K562 (cell line): ENCODE data around the gene FAM32A. TPM values are rescaled to one million over a fixed set of nuclear protein-coding genes. Genes with fewer than 3 reads are reported as not detected.

Source experiments
- CBFA2T2 ChIP-seq: fragments of 450-650 bp; conservative IDR thresholded peaks from 2 replicates; pipeline ENCODE4 v1.6.1; 2017; ENCODE audit warnings: mild to moderate bottlenecking
- CBX3 ChIP-seq, 2 experiments: IDR thresholded peaks; 1 replicate in 1 of 2; 2 replicates in 1 of 2; pipeline ENCODE4 v1.6.1; 2012; ENCODE audit warnings: inconsistent platforms in 2 of 2, low read length in 2 of 2, borderline replicate concordance in 1 of 2, control low read depth in 1 of 2
- CEBPG ChIP-seq, 3 experiments: fragments of 200-800 bp in 1 of 3; sonication (Bioruptor generic) in 1 of 3; sonication (generic) in 1 of 3; formaldehyde crosslinking in 1 of 3; IDR thresholded peaks in 2 of 3; conservative IDR thresholded peaks in 1 of 3; 2 replicates each; pipeline versions ENCODE4 v1.6.1 to v1.8.0; 2016 to 2022; ENCODE audit warnings: missing compliant biosample characterization in 2 of 3, missing genetic modification characterization in 2 of 3, mild to moderate bottlenecking in 1 of 3, missing genetic modification reagents in 1 of 3
- FOXK2 ChIP-seq, 2 experiments: fragments of 450-650 bp; IDR thresholded peaks in 1 of 2; conservative IDR thresholded peaks in 1 of 2; 2 replicates each; pipeline ENCODE4 v1.6.1; 2016; ENCODE audit warnings: low read depth in 2 of 2, mild to moderate bottlenecking in 1 of 2
- MAFF ChIP-seq: IDR thresholded peaks from 2 replicates; pipeline ENCODE4 v1.6.1; 2012; ENCODE audit warnings: low read length, improper control_type of control experiment
- MXI1 ChIP-seq: IDR thresholded peaks from 2 replicates; pipeline ENCODE4 v1.6.1; 2011; ENCODE audit warnings: low read depth, mild to moderate bottlenecking, improper control_type of control experiment, low read length
- NFYB ChIP-seq: IDR thresholded peaks from 2 replicates; pipeline ENCODE4 v1.6.1; 2011; ENCODE audit warnings: mild to moderate bottlenecking, moderate library complexity; ENCODE audit not compliant: insufficient read length; ENCODE audit errors: extremely low read depth
- NR2C2 ChIP-seq, 2 experiments: fragments of 200-800 bp in 1 of 2; sonication (Bioruptor generic) in 1 of 2; sonication (generic) in 1 of 2; formaldehyde crosslinking in 1 of 2; IDR thresholded peaks; 2 replicates each; pipeline versions ENCODE4 v1.6.1 to v1.8.0; 2016 to 2022; ENCODE audit warnings: mild to moderate bottlenecking in 1 of 2, missing compliant biosample characterization in 1 of 2, missing genetic modification characterization in 1 of 2, missing genetic modification reagents in 1 of 2
- RAD51 ChIP-seq: fragments of 450-650 bp; IDR thresholded peaks from 2 replicates; pipeline ENCODE4 v1.7.1; 2016; ENCODE audit warnings: low read depth, mild to moderate bottlenecking, borderline replicate concordance
- RNF2 ChIP-seq: sonication (generic); IDR thresholded peaks from 2 replicates; pipeline ENCODE4 v1.6.1; 2016
- SPI1 ChIP-seq: IDR thresholded peaks from 2 replicates; pipeline ENCODE4 v1.6.1; 2011; ENCODE audit warnings: low read depth, low read length, control low read depth, borderline replicate concordance
- ZKSCAN1 ChIP-seq: fragments of 150-350 bp; IDR thresholded peaks from 2 replicates; pipeline ENCODE4 v1.6.1; 2016; ENCODE audit warnings: low read depth, low read length
- ZNF165 ChIP-seq: fragments of 250-450 bp; sonication (Bioruptor Pico); IDR thresholded peaks from 2 replicates; pipeline ENCODE4 v1.4.0; 2020; ENCODE audit warnings: borderline replicate concordance
- polyA plus RNA-seq, 8 experiments: library from polyadenylated mRNA; depleted of rRNA in 4 of 8; stranded (reverse) in 5 of 8; unstranded in 3 of 8; fragments of >200 nt; fragmentation: Nextera tagmentation in 2 of 8; fragmentation: Illumina TruSeq in 1 of 8; extraction: Ambion mirVana in 2 of 8; extraction: Trizol in 1 of 8; gene quantifications; 2 replicates each; pipeline versions ENCODE4 v1.2.1 to v1.2.3, GENCODE V29; 2011 to 2014; ENCODE audit warnings: inconsistent platforms in 1 of 8, missing spikeins in 1 of 8
- total RNA-seq, 7 experiments: library from RNA; depleted of rRNA in 6 of 7; stranded (reverse); fragments of >200 nt in 6 of 7; fragmentation: Illumina TruSeq in 2 of 7; extraction: Trizol in 2 of 7; gene quantifications; 2 replicates each; pipeline versions ENCODE4 v1.2.1 to v1.2.3, GENCODE V29; 2011 to 2021; ENCODE audit warnings: low replicate concordance in 1 of 7
- TF ChIP-seq, protein P1 (sequence below): fragments of 250-450 bp; sonication (Bioruptor Pico); IDR thresholded peaks from 2 replicates; pipeline ENCODE4 v1.4.0; 2020
- TF ChIP-seq, protein P2 (sequence below): fragments of 200-800 bp; sonication (Bioruptor generic); IDR thresholded peaks from 2 replicates; pipeline ENCODE4 v1.6.1; 2017; ENCODE audit warnings: missing genetic modification characterization, missing compliant biosample characterization
- TF ChIP-seq, protein P3 (sequence below): IDR thresholded peaks from 2 replicates; pipeline ENCODE4 v1.6.1; 2016; ENCODE audit warnings: missing genetic modification characterization, missing compliant biosample characterization
- TF ChIP-seq, protein P4 (sequence below): fragments of 450-650 bp; IDR thresholded peaks from 2 replicates; pipeline ENCODE4 v1.6.1; 2016; ENCODE audit warnings: missing biosample characterization, missing genetic modification characterization
- TF ChIP-seq, protein P5 (sequence below): sonication (generic); formaldehyde crosslinking; IDR thresholded peaks from 2 replicates; pipeline ENCODE4 v1.5.0; 2020; ENCODE audit warnings: missing genetic modification reagents
- TF ChIP-seq, protein P6 (sequence below): sonication (generic); formaldehyde crosslinking; IDR thresholded peaks from 2 replicates; pipeline ENCODE4 v1.9.0; 2022; ENCODE audit warnings: mild to moderate bottlenecking, missing genetic modification reagents

Gene FAM32A
- total and polyA plus RNA-seq, 9 of the 15 experiments (the other 6 are each of a cell fraction or from before 2014, with no cell fraction given): 30.7 to 96.7 (median 73.7) TPM

DNA sequence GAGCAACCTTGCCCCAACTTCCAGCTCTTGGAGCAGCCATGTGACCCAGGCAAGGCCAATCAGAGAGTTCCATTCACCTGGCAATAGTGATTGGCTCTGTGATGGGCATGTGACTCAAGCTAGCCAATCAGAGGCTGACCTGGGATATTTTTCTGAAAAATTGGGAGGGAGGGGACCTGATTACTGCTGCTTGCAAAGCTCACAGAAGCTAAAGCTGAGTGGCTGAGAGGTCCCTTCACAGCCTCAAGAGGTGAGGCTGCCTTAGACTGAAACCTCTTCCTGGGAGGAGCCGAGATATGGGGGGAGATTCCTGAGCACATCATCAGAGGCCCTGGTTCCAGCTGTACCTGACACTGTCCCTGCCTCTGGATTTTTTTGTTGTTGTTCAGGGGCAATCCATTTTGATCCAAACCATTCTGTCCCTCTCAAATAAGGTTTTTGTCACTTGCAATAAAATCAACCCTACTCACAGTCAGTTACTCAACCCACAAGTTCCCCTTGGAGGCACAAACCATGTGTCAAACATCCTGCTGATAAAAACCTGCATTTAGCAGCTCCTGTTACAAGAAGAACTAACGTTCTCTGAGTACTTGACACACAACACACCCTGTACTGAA is 16.6 kb upstream of the FAM32A start (continued):
- TF ChIP-seq, protein P1, sequence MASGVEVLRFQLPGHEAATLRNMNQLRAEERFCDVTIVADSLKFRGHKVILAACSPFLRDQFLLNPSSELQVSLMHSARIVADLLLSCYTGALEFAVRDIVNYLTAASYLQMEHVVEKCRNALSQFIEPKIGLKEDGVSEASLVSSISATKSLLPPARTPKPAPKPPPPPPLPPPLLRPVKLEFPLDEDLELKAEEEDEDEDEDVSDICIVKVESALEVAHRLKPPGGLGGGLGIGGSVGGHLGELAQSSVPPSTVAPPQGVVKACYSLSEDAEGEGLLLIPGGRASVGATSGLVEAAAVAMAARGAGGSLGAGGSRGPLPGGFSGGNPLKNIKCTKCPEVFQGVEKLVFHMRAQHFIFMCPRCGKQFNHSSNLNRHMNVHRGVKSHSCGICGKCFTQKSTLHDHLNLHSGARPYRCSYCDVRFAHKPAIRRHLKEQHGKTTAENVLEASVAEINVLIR: no peak
- no peak for TF ChIP-seq RNF2
- TF ChIP-seq CEBPG (CRISPR knock-in tag; IDR thresholded peaks at IDR 0.05): 0 out of 2 replicates have a peak, but pooled peaks have one; percentile 25
- TF ChIP-seq CEBPG (tag; conservative IDR thresholded peaks at IDR 0.05 in 1 of 2, IDR thresholded peaks at IDR 0.05 in 1 of 2): no peak
- TF ChIP-seq SPI1: no peak
- no peak for TF ChIP-seq MAFF
- peak; percentile 85 for TF ChIP-seq RAD51
- TF ChIP-seq, protein P2, sequence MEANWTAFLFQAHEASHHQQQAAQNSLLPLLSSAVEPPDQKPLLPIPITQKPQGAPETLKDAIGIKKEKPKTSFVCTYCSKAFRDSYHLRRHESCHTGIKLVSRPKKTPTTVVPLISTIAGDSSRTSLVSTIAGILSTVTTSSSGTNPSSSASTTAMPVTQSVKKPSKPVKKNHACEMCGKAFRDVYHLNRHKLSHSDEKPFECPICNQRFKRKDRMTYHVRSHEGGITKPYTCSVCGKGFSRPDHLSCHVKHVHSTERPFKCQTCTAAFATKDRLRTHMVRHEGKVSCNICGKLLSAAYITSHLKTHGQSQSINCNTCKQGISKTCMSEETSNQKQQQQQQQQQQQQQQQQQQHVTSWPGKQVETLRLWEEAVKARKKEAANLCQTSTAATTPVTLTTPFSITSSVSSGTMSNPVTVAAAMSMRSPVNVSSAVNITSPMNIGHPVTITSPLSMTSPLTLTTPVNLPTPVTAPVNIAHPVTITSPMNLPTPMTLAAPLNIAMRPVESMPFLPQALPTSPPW: no peak
- no peak for TF ChIP-seq FOXK2 (conservative IDR thresholded peaks at IDR 0.05 in 1 of 2, IDR thresholded peaks at IDR 0.05 in 1 of 2; ENCODE audit: low read depth in 2 of 2)
- TF ChIP-seq, protein P3, sequence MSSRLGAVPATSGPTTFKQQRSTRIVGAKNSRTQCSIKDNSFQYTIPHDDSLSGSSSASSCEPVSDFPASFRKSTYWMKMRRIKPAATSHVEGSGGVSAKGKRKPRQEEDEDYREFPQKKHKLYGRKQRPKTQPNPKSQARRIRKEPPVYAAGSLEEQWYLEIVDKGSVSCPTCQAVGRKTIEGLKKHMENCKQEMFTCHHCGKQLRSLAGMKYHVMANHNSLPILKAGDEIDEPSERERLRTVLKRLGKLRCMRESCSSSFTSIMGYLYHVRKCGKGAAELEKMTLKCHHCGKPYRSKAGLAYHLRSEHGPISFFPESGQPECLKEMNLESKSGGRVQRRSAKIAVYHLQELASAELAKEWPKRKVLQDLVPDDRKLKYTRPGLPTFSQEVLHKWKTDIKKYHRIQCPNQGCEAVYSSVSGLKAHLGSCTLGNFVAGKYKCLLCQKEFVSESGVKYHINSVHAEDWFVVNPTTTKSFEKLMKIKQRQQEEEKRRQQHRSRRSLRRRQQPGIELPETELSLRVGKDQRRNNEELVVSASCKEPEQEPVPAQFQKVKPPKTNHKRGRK (tag): no peak
- TF ChIP-seq ZKSCAN1: no peak
- TF ChIP-seq, protein P4, sequence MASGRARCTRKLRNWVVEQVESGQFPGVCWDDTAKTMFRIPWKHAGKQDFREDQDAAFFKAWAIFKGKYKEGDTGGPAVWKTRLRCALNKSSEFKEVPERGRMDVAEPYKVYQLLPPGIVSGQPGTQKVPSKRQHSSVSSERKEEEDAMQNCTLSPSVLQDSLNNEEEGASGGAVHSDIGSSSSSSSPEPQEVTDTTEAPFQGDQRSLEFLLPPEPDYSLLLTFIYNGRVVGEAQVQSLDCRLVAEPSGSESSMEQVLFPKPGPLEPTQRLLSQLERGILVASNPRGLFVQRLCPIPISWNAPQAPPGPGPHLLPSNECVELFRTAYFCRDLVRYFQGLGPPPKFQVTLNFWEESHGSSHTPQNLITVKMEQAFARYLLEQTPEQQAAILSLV (tag): no peak
- TF ChIP-seq, protein P5, sequence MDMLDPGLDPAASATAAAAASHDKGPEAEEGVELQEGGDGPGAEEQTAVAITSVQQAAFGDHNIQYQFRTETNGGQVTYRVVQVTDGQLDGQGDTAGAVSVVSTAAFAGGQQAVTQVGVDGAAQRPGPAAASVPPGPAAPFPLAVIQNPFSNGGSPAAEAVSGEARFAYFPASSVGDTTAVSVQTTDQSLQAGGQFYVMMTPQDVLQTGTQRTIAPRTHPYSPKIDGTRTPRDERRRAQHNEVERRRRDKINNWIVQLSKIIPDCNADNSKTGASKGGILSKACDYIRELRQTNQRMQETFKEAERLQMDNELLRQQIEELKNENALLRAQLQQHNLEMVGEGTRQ (CRISPR knock-in tag): peak; percentile 89
- TF ChIP-seq CBFA2T2: peak; percentile 51
- TF ChIP-seq NFYB: peak; percentile 60
- TF ChIP-seq CBX3 (IDR thresholded peaks at IDR 0.05; ENCODE audit: borderline replicate concordance in 1 of 2, low read length in 2 of 2): peak in 1 of 2 experiments; percentile 74; a peak in 2 of 3 replicates
- TF ChIP-seq MXI1: no peak
- no peak for TF ChIP-seq ZNF165 (CRISPR knock-in tag)
- TF ChIP-seq, protein P6, sequence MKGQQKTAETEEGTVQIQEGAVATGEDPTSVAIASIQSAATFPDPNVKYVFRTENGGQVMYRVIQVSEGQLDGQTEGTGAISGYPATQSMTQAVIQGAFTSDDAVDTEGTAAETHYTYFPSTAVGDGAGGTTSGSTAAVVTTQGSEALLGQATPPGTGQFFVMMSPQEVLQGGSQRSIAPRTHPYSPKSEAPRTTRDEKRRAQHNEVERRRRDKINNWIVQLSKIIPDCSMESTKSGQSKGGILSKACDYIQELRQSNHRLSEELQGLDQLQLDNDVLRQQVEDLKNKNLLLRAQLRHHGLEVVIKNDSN (CRISPR knock-in tag): peak; percentile 97
- TF ChIP-seq NR2C2 (CRISPR knock-in tag; IDR thresholded peaks at IDR 0.05): no peak
- no peak for TF ChIP-seq NR2C2 (tag; IDR thresholded peaks at IDR 0.05)
